GM18907 (cell line): ENCODE measurements around the gene FBXO3.
A peak's percentile ranks its signal among the peaks of the same experiment; 100 is the strongest.
"Not testable (repeated sequence)": the region's sequence is repeated elsewhere in the genome, so short reads cannot be mapped to it uniquely, and the experiment has no call there.

Experiments used
- ATAC-seq: cut with Tn5 transposase; IDR thresholded peaks from one replicate; pipeline ENCODE4 v1.9.1; 2021; ENCODE audit warnings: mild to moderate bottlenecking, moderate library complexity; ENCODE audit not compliant: unreplicated experiment

Gene FBXO3

DNA sequence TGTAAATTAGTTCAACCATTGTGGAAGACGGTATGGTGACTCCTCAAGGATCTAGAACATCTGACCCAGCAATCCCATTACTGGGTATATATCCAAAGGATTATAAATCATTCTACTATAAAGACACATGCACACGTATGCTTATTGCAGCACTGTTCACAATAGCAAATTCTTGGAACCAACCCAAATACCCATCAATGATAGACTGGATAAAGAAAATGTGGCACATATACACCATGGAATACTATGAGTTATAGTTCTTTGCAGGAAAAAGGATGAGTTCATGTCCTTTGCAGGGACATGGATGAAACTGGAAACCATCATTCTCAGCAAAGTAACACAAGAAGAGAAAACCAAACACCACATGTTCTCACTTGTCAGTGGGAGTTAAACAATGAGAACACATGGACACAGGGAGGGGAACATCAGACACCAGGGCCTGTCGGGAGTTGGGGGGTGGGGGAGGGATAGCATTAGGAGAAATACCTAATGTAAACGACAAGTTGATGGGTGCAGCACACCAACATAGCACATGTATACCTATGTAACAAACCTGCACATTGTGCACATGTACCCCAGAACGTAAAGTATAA, 45.2 kb downstream of the FBXO3 start:
- not testable (repeated sequence) for ATAC-seq

GRCh38 chr11:33727539-33727938, 46.8 kb downstream of the FBXO3 start:
- ATAC-seq = not testable (repeated sequence)

- ATAC-seq = no peak
These were observed 48.8 kb downstream of the FBXO3 start for GRCh38 chr11:33725496-33725895.

- peak; percentile 41 for ATAC-seq
These were observed 49.7 kb downstream of the FBXO3 start for GRCh38 chr11:33724644-33725035.

- no peak for ATAC-seq
These were observed 51.0 kb downstream of the FBXO3 start for GRCh38 chr11:33723238-33723881.

DNA sequence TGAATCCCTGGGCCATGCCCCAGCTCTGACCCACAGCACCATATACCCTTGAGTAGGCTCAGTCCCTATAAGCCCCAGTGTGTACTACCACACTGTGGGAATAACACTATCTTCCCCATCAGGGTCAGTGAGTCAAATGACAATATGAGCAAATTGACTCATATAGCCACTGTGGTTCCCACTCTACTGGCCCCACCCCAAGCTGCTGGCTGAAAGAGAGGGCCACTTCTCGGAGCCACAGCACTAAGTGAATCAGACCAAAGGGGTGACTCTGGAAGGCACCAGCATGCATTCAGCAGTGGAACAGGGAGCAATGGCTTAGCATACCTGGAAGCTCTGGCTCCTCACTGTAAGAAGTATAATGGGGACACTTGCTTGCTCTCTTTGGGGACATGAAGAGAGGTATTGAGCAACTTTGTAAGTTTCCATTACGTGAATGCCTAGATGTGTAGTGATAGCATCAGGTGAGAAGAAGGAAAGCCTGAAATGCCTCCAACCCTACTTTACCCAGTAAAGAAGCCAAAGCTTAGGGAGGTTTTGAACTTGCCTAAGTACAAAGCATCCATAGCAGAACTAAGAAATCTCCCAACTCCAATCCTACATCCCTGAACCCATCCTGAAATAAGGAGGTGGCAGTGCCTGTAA, 51.6 kb downstream of the FBXO3 start:
- ATAC-seq = peak; percentile 84

GRCh38 chr11:33721984-33722383, 52.3 kb downstream of the FBXO3 start:
- no peak for ATAC-seq

DNA sequence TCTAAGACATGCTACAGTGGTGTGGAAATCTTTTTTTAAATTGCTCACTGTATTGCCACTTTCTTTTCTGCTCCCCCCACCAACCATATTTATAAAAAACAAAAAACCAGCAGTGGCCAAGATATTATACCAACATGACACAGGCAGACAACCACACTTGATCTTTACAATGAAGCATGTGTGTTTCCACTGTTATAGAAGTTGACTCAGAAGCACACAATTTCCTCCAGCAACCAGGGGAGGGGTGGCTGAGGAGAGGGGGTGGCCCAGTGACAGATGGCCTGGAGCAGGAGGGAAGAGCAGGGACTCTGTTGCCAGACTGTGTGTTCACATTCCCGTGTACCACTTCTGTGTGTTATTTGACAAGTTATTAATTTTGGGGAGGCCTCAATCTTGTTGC, 52.9 kb downstream of the FBXO3 start:
- no peak for ATAC-seq

GRCh38 chr11:33719587-33719986, 54.7 kb downstream of the FBXO3 start:
- no peak for ATAC-seq

GRCh38 chr11:33718440-33718839, 55.9 kb downstream of the FBXO3 start:
- ATAC-seq = no peak

GRCh38 chr11:33716243-33716642, 58.1 kb downstream of the FBXO3 start:
- ATAC-seq = no peak

- ATAC-seq = no peak
These were observed 60.4 kb downstream of the FBXO3 start for GRCh38 chr11:33713856-33714398.

- ATAC-seq = no peak
These were observed 61.0 kb downstream of the FBXO3 start for GRCh38 chr11:33713151-33713855.

- no peak for ATAC-seq
These were observed 61.9 kb downstream of the FBXO3 start for GRCh38 chr11:33712436-33712835.

DNA sequence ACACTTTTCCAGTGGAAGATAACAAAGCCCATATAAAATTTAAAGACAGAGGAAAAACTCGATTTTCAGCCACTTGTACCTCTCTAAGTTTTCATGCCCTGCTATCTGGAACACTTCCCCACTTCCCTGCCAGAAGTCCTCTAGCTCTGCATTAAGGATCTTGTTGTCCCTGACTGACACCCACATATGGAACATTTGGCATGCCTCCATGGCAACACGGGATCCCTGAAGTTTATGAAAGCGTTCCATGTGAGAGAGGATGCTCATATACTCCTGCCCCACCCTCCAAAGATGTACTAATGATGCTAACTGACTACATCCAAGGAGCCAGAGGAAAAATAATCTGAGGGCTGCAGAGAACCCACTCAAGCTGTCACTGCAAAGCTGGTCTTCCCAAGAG, 64.9 kb downstream of the FBXO3 start:
- ATAC-seq = no peak

DNA sequence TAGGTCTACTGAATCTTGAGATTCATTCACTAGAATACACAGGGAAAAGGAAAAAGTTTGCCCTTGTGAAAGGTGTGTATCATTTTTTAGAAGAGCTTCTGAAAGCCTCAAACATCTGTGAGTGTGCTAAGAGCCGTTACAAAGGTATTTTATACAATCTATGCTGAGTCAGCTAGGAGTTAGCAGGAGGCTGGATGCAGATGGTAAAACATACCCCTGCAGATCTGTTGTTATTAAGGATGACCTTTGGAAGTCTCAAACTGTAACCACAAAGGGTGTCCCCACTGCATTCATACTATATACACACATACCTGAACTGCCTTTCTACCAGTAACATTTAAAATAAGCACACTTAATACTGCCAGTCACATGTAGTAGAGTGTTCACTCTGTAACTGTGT, 65.3 kb downstream of the FBXO3 start:
- ATAC-seq = no peak

DNA sequence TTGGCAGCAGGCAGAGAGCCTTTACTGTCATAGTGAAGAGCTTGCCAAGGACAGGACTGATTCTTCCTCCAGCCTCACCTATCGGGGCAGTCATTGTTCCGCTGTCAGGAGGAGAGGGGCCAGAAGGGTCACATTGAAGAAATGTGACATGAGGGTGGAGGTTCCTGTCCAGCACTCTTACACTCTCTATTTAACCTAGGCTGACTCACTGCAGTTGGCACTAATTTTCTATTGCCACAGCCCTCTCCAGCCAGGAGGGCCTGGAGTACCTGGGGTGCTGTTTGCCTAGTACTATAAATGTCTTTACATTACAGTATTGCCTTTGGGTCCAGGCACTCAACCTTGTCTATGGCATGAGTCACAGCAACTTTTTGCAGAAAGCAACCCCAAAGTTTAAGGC, 66.5 kb downstream of the FBXO3 start:
- ATAC-seq = not testable (repeated sequence)

DNA sequence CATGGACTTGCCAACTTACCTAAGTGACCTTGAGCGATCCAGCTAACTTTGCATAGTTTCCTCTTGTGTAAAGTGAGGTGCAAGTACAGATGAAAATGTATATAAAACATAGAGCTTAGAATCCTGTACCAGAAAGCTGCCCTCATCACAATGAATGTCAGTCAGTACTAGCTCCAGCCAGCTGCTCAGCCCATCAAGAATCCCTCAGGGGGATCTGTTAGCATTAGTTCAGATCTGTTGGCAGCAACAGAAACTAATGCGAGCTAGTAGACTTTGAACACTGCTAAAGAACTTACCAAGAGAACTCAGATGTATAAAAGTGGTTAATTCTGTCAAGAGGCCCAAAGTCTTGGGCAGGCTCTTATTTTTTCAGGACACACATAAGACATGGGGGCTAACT, 67.4 kb downstream of the FBXO3 start:
- no peak for ATAC-seq

GRCh38 chr11:33706546-33706945, 67.8 kb downstream of the FBXO3 start:
- ATAC-seq = no peak

DNA sequence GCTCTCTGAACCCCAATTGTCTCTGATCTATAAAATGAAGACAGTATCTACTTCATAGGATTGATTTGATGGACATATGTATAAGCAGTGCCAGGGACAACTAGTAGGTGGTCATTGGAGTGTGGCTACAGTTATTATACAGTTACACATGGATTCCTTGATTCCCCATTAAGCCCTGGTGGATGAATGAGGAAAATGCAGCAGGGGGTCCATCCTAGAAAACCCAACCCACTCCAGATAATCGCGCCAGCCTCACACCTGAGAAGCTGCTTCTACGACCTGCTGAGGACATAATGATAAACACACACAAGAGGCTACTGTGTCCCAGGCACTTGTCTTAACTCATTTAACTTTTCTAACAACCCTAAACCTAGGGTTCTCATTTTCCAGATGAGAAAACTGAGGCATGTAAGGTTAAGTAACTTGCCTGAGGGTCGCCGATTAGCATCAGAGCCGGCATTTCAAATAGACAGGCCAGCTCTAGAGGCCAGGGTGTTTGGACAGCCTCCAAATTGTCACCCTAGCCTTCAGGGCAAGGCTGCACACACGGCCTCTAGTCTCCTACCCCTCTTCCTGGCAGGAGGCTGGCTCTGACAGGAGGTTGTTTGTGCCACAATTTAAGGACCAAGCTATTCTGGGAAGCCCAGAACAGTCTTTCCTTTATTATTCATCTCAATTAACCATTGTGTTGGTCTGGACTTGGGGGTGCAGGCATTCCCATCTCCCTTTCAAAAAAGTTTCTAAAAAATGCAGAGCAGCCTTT, 69.9 kb downstream of the FBXO3 start:
- no peak for ATAC-seq

GRCh38 chr11:33703788-33704187, 70.5 kb downstream of the FBXO3 start:
- ATAC-seq = no peak
